ENCODE results near the gene CAGE1.

The CAGE1 gene

GRCh38 chr6:7419065-7419464, 29.5 kb upstream of the CAGE1 start:
- Mint-ChIP-seq H3K4me1 (ENCODE audit: low read depth) (no peaks in the 10 kb centered on the region), H3K36me3 (ENCODE audit: low read depth) (peaks cover 65% of the 10 kb centered on the region), H3K27me3 (no peaks in the 10 kb centered on the region), H3K9me3 (no peaks in the 10 kb centered on the region), H3K27ac (no peak overlapping the region), H3K4me3 (no peak overlapping the region)
- no peak for DNase-seq

- Mint-ChIP-seq H3K27me3 (no peaks in the 10 kb centered on the region), H3K4me3 (no peak overlapping the region), H3K4me1 (ENCODE audit: low read depth) (no peaks in the 10 kb centered on the region), H3K27ac (no peak overlapping the region), H3K36me3 (ENCODE audit: low read depth) (peaks cover 72% of the 10 kb centered on the region), H3K9me3 (no peaks in the 10 kb centered on the region)
- no peak for DNase-seq
Observed at GRCh38 chr6:7418238-7418905, 28.8 kb upstream of the CAGE1 start.

- Mint-ChIP-seq H3K4me1 (ENCODE audit: low read depth) (no peaks in the 10 kb centered on the region), H3K9me3 (no peaks in the 10 kb centered on the region), H3K36me3 (ENCODE audit: low read depth) (peaks cover 78% of the 10 kb centered on the region), H3K27me3 (no peaks in the 10 kb centered on the region), H3K27ac (no peak overlapping the region), H3K4me3 (no peak overlapping the region)
- no peak for DNase-seq
Observed at GRCh38 chr6:7417684-7418083, 28.1 kb upstream of the CAGE1 start.

GRCh38 chr6:7414811-7415210, 25.3 kb upstream of the CAGE1 start:
- peaks cover 94% of the 10 kb centered on the region for H3K36me3 Mint-ChIP-seq (ENCODE audit: low read depth)
- no peak overlapping the region for H3K27ac Mint-ChIP-seq
- no peak for DNase-seq
- no peaks in the 10 kb centered on the region for H3K27me3 Mint-ChIP-seq
- H3K9me3 Mint-ChIP-seq = no peaks in the 10 kb centered on the region
- no peaks in the 10 kb centered on the region for H3K4me1 Mint-ChIP-seq (ENCODE audit: low read depth)
- H3K4me3 Mint-ChIP-seq = no peak overlapping the region

- H3K4me3 Mint-ChIP-seq = no peak overlapping the region
- H3K36me3 Mint-ChIP-seq (ENCODE audit: low read depth) = peaks cover 93% of the 10 kb centered on the region
Observed at GRCh38 chr6:7413151-7413823, 23.7 kb upstream of the CAGE1 start.

GRCh38 chr6:7411328-7411727, 21.8 kb upstream of the CAGE1 start:
- no peak overlapping the region for H3K27ac Mint-ChIP-seq

More at GRCh38 chr6:7413151-7413823, 23.7 kb upstream of the CAGE1 start:
- no peaks in the 10 kb centered on the region for H3K27me3 Mint-ChIP-seq
- no peaks in the 10 kb centered on the region for H3K9me3 Mint-ChIP-seq
- H3K27ac Mint-ChIP-seq = no peak overlapping the region
- no peak for DNase-seq
- H3K4me1 Mint-ChIP-seq (ENCODE audit: low read depth) = no peaks in the 10 kb centered on the region

GRCh38 chr6:7410851-7411250, 21.3 kb upstream of the CAGE1 start:
- Mint-ChIP-seq H3K27ac (no peak overlapping the region), H3K9me3 (no peaks in the 10 kb centered on the region), H3K4me3 (no peak overlapping the region), H3K27me3 (no peaks in the 10 kb centered on the region), H3K36me3 (ENCODE audit: low read depth) (peaks cover 96% of the 10 kb centered on the region), H3K4me1 (ENCODE audit: low read depth) (no peaks in the 10 kb centered on the region)
- no peak for DNase-seq

More at GRCh38 chr6:7411328-7411727, 21.8 kb upstream of the CAGE1 start:
- Mint-ChIP-seq H3K4me1 (ENCODE audit: low read depth) (no peaks in the 10 kb centered on the region), H3K36me3 (ENCODE audit: low read depth) (peaks cover 96% of the 10 kb centered on the region), H3K9me3 (no peaks in the 10 kb centered on the region), H3K27me3 (no peaks in the 10 kb centered on the region), H3K4me3 (no peak overlapping the region)
- no peak for DNase-seq

- Mint-ChIP-seq H3K36me3 (ENCODE audit: low read depth) (peaks cover 96% of the 10 kb centered on the region), H3K4me3 (no peak overlapping the region), H3K4me1 (ENCODE audit: low read depth) (no peaks in the 10 kb centered on the region)
Observed at GRCh38 chr6:7409740-7410139, 20.2 kb upstream of the CAGE1 start.

GRCh38 chr6:7406743-7407142, 17.2 kb upstream of the CAGE1 start:
- Mint-ChIP-seq H3K27ac (no peak overlapping the region), H3K27me3 (no peaks in the 10 kb centered on the region), H3K4me1 (ENCODE audit: low read depth) (no peaks in the 10 kb centered on the region), H3K36me3 (ENCODE audit: low read depth) (peaks cover 97% of the 10 kb centered on the region), H3K4me3 (no peak overlapping the region), H3K9me3 (no peaks in the 10 kb centered on the region)
- DNase-seq = no peak

More at GRCh38 chr6:7409740-7410139, 20.2 kb upstream of the CAGE1 start:
- H3K27ac Mint-ChIP-seq = no peak overlapping the region
- no peaks in the 10 kb centered on the region for H3K27me3 Mint-ChIP-seq
- DNase-seq = no peak
- no peaks in the 10 kb centered on the region for H3K9me3 Mint-ChIP-seq

- Mint-ChIP-seq H3K36me3 (ENCODE audit: low read depth) (peaks cover 97% of the 10 kb centered on the region), H3K4me3 (no peak overlapping the region), H3K27me3 (no peaks in the 10 kb centered on the region), H3K9me3 (no peaks in the 10 kb centered on the region), H3K27ac (no peak overlapping the region), H3K4me1 (ENCODE audit: low read depth) (peaks cover 2% of the 10 kb centered on the region)
- no peak for DNase-seq
Observed at GRCh38 chr6:7404546-7404945, 15.0 kb upstream of the CAGE1 start.

GRCh38 chr6:7402716-7403115, 13.2 kb upstream of the CAGE1 start:
- no peaks in the 10 kb centered on the region for H3K27me3 Mint-ChIP-seq
- no peak for DNase-seq
- H3K27ac Mint-ChIP-seq = no peak overlapping the region
- H3K4me1 Mint-ChIP-seq (ENCODE audit: low read depth) = peaks cover 9% of the 10 kb centered on the region
- H3K9me3 Mint-ChIP-seq = no peaks in the 10 kb centered on the region
- H3K36me3 Mint-ChIP-seq (ENCODE audit: low read depth) = peaks cover 99% of the 10 kb centered on the region
- H3K4me3 Mint-ChIP-seq = no peak overlapping the region

- no peaks in the 10 kb centered on the region for H3K27me3 Mint-ChIP-seq
- H3K27ac Mint-ChIP-seq = no peak overlapping the region
- H3K36me3 Mint-ChIP-seq (ENCODE audit: low read depth) = peaks cover 96% of the 10 kb centered on the region
- no peak overlapping the region for H3K4me3 Mint-ChIP-seq
- H3K9me3 Mint-ChIP-seq = no peaks in the 10 kb centered on the region
- H3K4me1 Mint-ChIP-seq (ENCODE audit: low read depth) = peaks cover 10% of the 10 kb centered on the region
- DNase-seq = no peak
Observed at GRCh38 chr6:7401075-7401474, 11.5 kb upstream of the CAGE1 start.

GRCh38 chr6:7392402-7392801, 2.9 kb upstream of the CAGE1 start:
- Mint-ChIP-seq H3K36me3 (ENCODE audit: low read depth) (peaks cover 80% of the 10 kb centered on the region), H3K27ac (peak overlapping the region; percentile 39), H3K4me3 (peak overlapping the region; percentile 93), H3K27me3 (no peaks in the 10 kb centered on the region), H3K9me3 (no peaks in the 10 kb centered on the region), H3K4me1 (ENCODE audit: low read depth) (peaks cover 45% of the 10 kb centered on the region)
- DNase-seq = no peak

GRCh38 chr6:7391151-7391550, 1.6 kb upstream of the CAGE1 start:
- Mint-ChIP-seq H3K36me3 (ENCODE audit: low read depth) (peaks cover 70% of the 10 kb centered on the region), H3K27me3 (no peaks in the 10 kb centered on the region), H3K9me3 (no peaks in the 10 kb centered on the region), H3K4me1 (ENCODE audit: low read depth) (peaks cover 45% of the 10 kb centered on the region), H3K27ac (peak overlapping the region; percentile 98), H3K4me3 (peak overlapping the region; percentile 93)
- no peak for DNase-seq

- no peaks in the 10 kb centered on the region for H3K9me3 Mint-ChIP-seq
- H3K36me3 Mint-ChIP-seq (ENCODE audit: low read depth) = peaks cover 62% of the 10 kb centered on the region
- peak overlapping the region; percentile 98 for H3K27ac Mint-ChIP-seq
- no peaks in the 10 kb centered on the region for H3K27me3 Mint-ChIP-seq
- H3K4me3 Mint-ChIP-seq = peak overlapping the region; percentile 93
- peaks cover 45% of the 10 kb centered on the region for H3K4me1 Mint-ChIP-seq (ENCODE audit: low read depth)
- peak; percentile 31 for DNase-seq
Observed at GRCh38 chr6:7390226-7390878, 810 bp upstream of the CAGE1 start.

All from activated T-cell treated with anti-CD3 and anti-CD28 coated beads, Interleukin-2, amount 50 U/mL, for 24 hours (primary cell).